ENCODE results near the gene ACYP2.
A peak's percentile ranks its signal among the peaks of the same experiment; 100 is the strongest.
"Not testable (repeated sequence)": the region's sequence is repeated elsewhere in the genome, so short reads cannot be mapped to it uniquely, and the experiment has no call there.

The ACYP2 gene

GRCh38 chr2:54290356-54291025 lies 175.1 kb downstream of the ACYP2 start:
- Mint-ChIP-seq H3K36me3 (ENCODE audit: low read depth) (no peaks in the 10 kb centered on the region), H3K27ac (peak overlapping the region; percentile 70 to 90 (median 86))

GRCh38 chr2:54294665-54295064 lies 179.2 kb downstream of the ACYP2 start:
- not testable (repeated sequence) for H3K27ac Mint-ChIP-seq

More at GRCh38 chr2:54290356-54291025, 175.1 kb downstream of the ACYP2 start:
- H3K4me3 Mint-ChIP-seq, result peak overlapping the region in 2 of 3 experiments; percentile 7 to 58
- TF ChIP-seq CTCF (IDR thresholded peaks at IDR 0.05; ENCODE audit: unreplicated experiment in 3 of 3), result no peak
- H3K27me3 Mint-ChIP-seq (ENCODE audit: low read depth), result peaks cover 3% of the 10 kb centered on the region
- H3K4me1 Mint-ChIP-seq, result peaks cover 52% of the 10 kb centered on the region
- H3K9me3 Mint-ChIP-seq, result no peaks in the 10 kb centered on the region

GRCh38 chr2:54295911-54296310 lies 180.5 kb downstream of the ACYP2 start:
- H3K4me1 Mint-ChIP-seq, result peaks cover 36% of the 10 kb centered on the region
- no peak overlapping the region for H3K4me3 Mint-ChIP-seq
- H3K36me3 Mint-ChIP-seq (ENCODE audit: low read depth), result no peaks in the 10 kb centered on the region
- TF ChIP-seq CTCF (IDR thresholded peaks at IDR 0.05; ENCODE audit: unreplicated experiment in 3 of 3), result no peak
- H3K9me3 Mint-ChIP-seq, result no peaks in the 10 kb centered on the region
- peaks cover 3% of the 10 kb centered on the region for H3K27me3 Mint-ChIP-seq (ENCODE audit: low read depth)
- no peak overlapping the region for H3K27ac Mint-ChIP-seq

More at GRCh38 chr2:54294665-54295064, 179.2 kb downstream of the ACYP2 start:
- H3K9me3 Mint-ChIP-seq; H3K4me3 Mint-ChIP-seq; H3K36me3 Mint-ChIP-seq (ENCODE audit: low read depth); H3K27me3 Mint-ChIP-seq (ENCODE audit: low read depth): not testable (repeated sequence)
- H3K4me1 Mint-ChIP-seq, result peaks cover 42% of the 10 kb centered on the region

DNA sequence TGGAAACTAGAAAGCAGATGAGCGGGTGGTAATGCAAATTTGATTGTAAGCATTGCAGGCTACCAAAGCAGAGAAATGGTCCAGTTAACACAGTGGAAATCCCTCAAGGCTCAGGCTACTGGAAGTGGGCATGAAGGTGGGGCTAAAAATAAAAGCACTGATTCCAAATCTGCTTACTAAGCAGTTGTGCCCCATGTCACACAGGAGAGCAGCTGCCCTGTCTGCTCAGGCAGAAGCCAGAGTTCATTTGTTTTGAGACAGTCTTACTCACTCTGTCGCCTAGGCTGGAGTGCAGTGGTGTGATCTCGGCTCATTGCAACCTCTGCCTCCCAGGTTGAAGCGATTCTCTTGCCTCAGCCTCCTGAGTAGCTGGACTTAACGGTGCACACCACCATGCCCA lies 183.1 kb downstream of the ACYP2 start:
- no peaks in the 10 kb centered on the region for H3K27me3 Mint-ChIP-seq (ENCODE audit: low read depth)
- peaks cover 24% of the 10 kb centered on the region for H3K4me1 Mint-ChIP-seq
- no peak for TF ChIP-seq CTCF (IDR thresholded peaks at IDR 0.05; ENCODE audit: unreplicated experiment in 3 of 3)
- no peaks in the 10 kb centered on the region for H3K36me3 Mint-ChIP-seq (ENCODE audit: low read depth)
- H3K9me3 Mint-ChIP-seq, result no peaks in the 10 kb centered on the region
- H3K4me3 Mint-ChIP-seq, result no peak overlapping the region
- H3K27ac Mint-ChIP-seq, result no peak overlapping the region

DNA sequence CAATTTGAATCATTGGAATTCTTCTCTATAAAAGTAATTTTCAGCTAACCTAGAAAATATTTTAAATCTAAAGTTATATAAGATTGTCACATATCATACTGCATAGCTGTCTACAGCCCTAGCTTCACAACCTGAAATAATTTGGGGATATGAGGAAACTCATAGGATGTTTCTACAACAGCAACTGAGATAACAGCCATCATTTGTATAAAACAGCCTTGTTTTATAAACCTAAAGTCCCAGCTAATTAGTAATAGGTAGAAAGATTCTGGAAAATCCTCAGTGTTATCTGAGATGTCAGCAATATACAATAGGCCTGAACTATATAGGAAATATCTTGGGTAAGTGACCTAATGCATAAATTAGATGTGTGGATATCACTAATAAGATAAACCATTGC lies 188.2 kb downstream of the ACYP2 start:
- no peaks in the 10 kb centered on the region for H3K36me3 Mint-ChIP-seq (ENCODE audit: low read depth)
- H3K4me3 Mint-ChIP-seq, result no peak overlapping the region
- H3K4me1 Mint-ChIP-seq, result peaks cover 6% of the 10 kb centered on the region
- TF ChIP-seq CTCF (IDR thresholded peaks at IDR 0.05; ENCODE audit: unreplicated experiment in 3 of 3), result no peak
- no peaks in the 10 kb centered on the region for H3K9me3 Mint-ChIP-seq
- peaks cover 4% of the 10 kb centered on the region for H3K27me3 Mint-ChIP-seq (ENCODE audit: low read depth)
- H3K27ac Mint-ChIP-seq, result no peak overlapping the region

GRCh38 chr2:54306556-54306955 lies 191.1 kb downstream of the ACYP2 start:
- Mint-ChIP-seq H3K4me3 (no peak overlapping the region), H3K27ac (no peak overlapping the region), H3K36me3 (ENCODE audit: low read depth) (no peaks in the 10 kb centered on the region), H3K4me1 (no peaks in the 10 kb centered on the region), H3K27me3 (ENCODE audit: low read depth) (peaks cover 4% of the 10 kb centered on the region), H3K9me3 (no peaks in the 10 kb centered on the region)
- TF ChIP-seq CTCF (IDR thresholded peaks at IDR 0.05; ENCODE audit: unreplicated experiment in 3 of 3), result no peak

All from nephron (organoid).